GM12878 (cell line): ENCODE data around the gene IFITM1. TPM values are rescaled to one million over a fixed set of nuclear protein-coding genes. Genes with fewer than 3 reads are reported as not detected.
A peak's percentile ranks its signal among the peaks of the same experiment; 100 is the strongest.

Source experiments
- EP300 ChIP-seq, 2 experiments: fragments of 150-350 bp in 1 of 2; IDR thresholded peaks; 2 replicates each; pipeline ENCODE4 v1.6.1; 2011 to 2012; ENCODE audit warnings: low read depth in 2 of 2, low read length in 2 of 2, borderline replicate concordance in 1 of 2, improper control_type of control experiment in 1 of 2, inconsistent platforms in 1 of 2; ENCODE audit not compliant: control insufficient read depth in 1 of 2
- HCFC1 ChIP-seq: fragments of 150-350 bp; IDR thresholded peaks from 2 replicates; pipeline ENCODE4 v1.6.1; 2014; ENCODE audit warnings: low read length
- IKZF2 ChIP-seq, 2 experiments: fragments of 450-650 bp; IDR thresholded peaks; 2 replicates each; pipeline ENCODE4 v1.6.1; 2017; ENCODE audit warnings: mild to moderate bottlenecking in 2 of 2, moderate library complexity in 2 of 2
- IRF4 ChIP-seq: IDR thresholded peaks from 2 replicates; pipeline ENCODE4 v1.6.1; 2011; ENCODE audit warnings: low read depth, low read length
- MTA2 ChIP-seq: fragments of 450-650 bp; IDR thresholded peaks from 2 replicates; pipeline ENCODE4 v1.6.1; 2016; ENCODE audit warnings: low read depth, mild to moderate bottlenecking, moderate library complexity
- SMAD1 ChIP-seq: fragments of 450-650 bp; IDR thresholded peaks from 2 replicates; pipeline ENCODE4 v1.6.1; 2018; ENCODE audit warnings: mild to moderate bottlenecking, low read depth; ENCODE audit not compliant: partially characterized antibody
- SMARCA5 ChIP-seq: fragments of 450-650 bp; IDR thresholded peaks from 2 replicates; pipeline ENCODE4 v1.6.1; 2017; ENCODE audit warnings: mild to moderate bottlenecking
- polyA plus RNA-seq, 11 experiments: library from polyadenylated mRNA; depleted of rRNA in 4 of 11; unstranded in 6 of 11; stranded (reverse) in 5 of 11; fragments of >200 nt; fragmentation: Nextera tagmentation in 4 of 11; fragmentation: Illumina TruSeq in 1 of 11; extraction: Ambion mirVana in 4 of 11; extraction: Trizol in 1 of 11; gene quantifications; 1 replicate in 1 of 11; 2 replicates in 10 of 11; pipeline versions ENCODE4 v1.2.1 to v1.2.3, GENCODE V29; 2011 to 2016; ENCODE audit warnings: inconsistent platforms in 2 of 11, missing spikeins in 2 of 11, low read depth in 1 of 11
- total RNA-seq, 4 experiments: library from RNA; depleted of rRNA in 3 of 4; stranded (reverse); fragments of >200 nt in 3 of 4; fragmentation: Illumina TruSeq in 1 of 4; extraction: Trizol in 1 of 4; gene quantifications; 2 replicates each; pipeline versions ENCODE4 v1.2.1 to v1.2.3, GENCODE V29; 2013 to 2021
- TF ChIP-seq, protein P1 (sequence below): fragments of 450-650 bp; IDR thresholded peaks from 2 replicates; pipeline ENCODE4 v1.6.1; 2016; ENCODE audit warnings: mild to moderate bottlenecking
- TF ChIP-seq, protein P2 (sequence below): fragments of 450-650 bp; formaldehyde crosslinking; IDR thresholded peaks from 2 replicates; pipeline ENCODE4 v1.5.0; 2022; ENCODE audit warnings: mild to moderate bottlenecking, missing genetic modification characterization

The IFITM1 gene
- total and polyA plus RNA-seq, 10 of the 15 experiments (the other 5 are each of a cell fraction or from before 2014, with no cell fraction given): 396 to 2,788 (median 607) TPM

DNA sequence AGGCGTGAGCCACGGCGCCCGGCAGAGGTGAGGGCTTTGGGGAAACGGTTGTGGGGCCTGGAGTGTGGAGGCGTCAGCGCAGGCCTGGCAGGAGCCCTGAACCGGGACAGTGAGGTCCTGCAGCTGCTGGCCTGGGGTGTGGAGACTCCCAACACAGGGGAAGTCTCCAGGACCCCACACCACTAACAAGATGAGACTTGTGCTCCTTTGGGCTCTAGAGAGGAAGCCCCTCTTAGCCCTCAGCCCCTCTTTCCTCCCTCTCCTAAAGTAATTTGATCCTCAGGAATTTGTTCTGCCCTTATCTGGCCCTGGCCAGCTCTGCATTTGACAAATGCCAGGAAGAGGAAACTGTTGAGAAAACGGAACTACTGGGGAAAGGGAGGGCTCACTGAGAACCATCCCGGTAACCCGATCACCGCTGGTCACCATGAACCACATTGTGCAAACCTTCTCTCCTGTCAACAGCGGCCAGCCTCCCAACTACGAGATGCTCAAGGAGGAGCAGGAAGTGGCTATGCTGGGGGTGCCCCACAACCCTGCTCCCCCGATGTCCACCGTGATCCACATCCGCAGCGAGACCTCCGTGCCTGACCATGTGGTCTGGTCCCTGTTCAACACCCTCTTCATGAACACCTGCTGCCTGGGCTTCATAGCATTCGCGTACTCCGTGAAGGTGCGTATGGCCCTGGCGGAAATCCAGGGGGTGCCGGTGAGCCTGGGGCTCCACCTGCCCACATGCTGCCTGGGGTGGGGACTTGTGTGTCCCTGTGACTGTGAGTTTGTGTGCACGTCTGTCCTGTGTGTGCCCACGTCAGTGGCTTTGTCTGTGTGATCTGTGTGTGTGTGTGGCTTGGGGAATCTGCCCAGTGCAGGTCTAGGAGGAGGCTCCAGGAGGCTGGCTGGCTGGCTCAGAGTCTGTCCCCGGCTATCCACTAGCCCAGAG is 5.8 kb upstream of the IFITM1 start, which contains the start of gene IFITM2 (continued):
- TF ChIP-seq, protein P1, sequence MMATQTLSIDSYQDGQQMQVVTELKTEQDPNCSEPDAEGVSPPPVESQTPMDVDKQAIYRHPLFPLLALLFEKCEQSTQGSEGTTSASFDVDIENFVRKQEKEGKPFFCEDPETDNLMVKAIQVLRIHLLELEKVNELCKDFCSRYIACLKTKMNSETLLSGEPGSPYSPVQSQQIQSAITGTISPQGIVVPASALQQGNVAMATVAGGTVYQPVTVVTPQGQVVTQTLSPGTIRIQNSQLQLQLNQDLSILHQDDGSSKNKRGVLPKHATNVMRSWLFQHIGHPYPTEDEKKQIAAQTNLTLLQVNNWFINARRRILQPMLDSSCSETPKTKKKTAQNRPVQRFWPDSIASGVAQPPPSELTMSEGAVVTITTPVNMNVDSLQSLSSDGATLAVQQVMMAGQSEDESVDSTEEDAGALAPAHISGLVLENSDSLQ: 0 out of 2 replicates have a peak, but pooled peaks have one; percentile 14
- TF ChIP-seq HCFC1 (0 out of 2 replicates have a peak, but pooled peaks have one; percentile 16), EP300 (IDR thresholded peaks at IDR 0.05; ENCODE audit: borderline replicate concordance in 1 of 2, control insufficient read depth in 1 of 2, low read depth in 2 of 2, low read length in 2 of 2) (0 out of 4 replicates have a peak, but pooled peaks of 1 of the 2 experiments have one; percentile 10), IRF4 (0 out of 2 replicates have a peak, but pooled peaks have one; percentile 21), SMARCA5 (peak; percentile 62; the same call in 1 of the 2 replicates), MTA2 (peak; percentile 66), SMAD1 (peak; percentile 46), IKZF2 (IDR thresholded peaks at IDR 0.05) (peak; percentile 33 to 59; a peak in 2 of 4 replicates)
- TF ChIP-seq, protein P2, sequence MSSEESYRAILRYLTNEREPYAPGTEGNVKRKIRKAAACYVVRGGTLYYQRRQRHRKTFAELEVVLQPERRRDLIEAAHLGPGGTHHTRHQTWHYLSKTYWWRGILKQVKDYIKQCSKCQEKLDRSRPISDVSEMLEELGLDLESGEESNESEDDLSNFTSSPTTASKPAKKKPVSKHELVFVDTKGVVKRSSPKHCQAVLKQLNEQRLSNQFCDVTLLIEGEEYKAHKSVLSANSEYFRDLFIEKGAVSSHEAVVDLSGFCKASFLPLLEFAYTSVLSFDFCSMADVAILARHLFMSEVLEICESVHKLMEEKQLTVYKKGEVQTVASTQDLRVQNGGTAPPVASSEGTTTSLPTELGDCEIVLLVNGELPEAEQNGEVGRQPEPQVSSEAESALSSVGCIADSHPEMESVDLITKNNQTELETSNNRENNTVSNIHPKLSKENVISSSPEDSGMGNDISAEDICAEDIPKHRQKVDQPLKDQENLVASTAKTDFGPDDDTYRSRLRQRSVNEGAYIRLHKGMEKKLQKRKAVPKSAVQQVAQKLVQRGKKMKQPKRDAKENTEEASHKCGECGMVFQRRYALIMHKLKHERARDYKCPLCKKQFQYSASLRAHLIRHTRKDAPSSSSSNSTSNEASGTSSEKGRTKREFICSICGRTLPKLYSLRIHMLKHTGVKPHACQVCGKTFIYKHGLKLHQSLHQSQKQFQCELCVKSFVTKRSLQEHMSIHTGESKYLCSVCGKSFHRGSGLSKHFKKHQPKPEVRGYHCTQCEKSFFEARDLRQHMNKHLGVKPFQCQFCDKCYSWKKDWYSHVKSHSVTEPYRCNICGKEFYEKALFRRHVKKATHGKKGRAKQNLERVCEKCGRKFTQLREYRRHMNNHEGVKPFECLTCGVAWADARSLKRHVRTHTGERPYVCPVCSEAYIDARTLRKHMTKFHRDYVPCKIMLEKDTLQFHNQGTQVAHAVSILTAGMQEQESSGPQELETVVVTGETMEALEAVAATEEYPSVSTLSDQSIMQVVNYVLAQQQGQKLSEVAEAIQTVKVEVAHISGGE (CRISPR knock-in tag): peak; percentile 25; the same call in 1 of the 2 replicates
